ENCODE measurements around the gene AMZ1. TPM values are rescaled to one million over a fixed set of nuclear protein-coding genes. Genes with fewer than 3 reads are reported as not detected.
"Not testable (repeated sequence)": the region's sequence is repeated elsewhere in the genome, so short reads cannot be mapped to it uniquely, and the experiment has no call there.

The AMZ1 gene
- total RNA-seq, 1 experiment from 2014 or later: 0.07 TPM

GRCh38 chr7:2670720-2671391, 17.1 kb upstream of the AMZ1 start:
- no peak overlapping the region for H3K4me3 ChIP-seq (ENCODE audit: insufficient read depth, low read depth, low read length)
- DNase-seq: peak; percentile 97
- no peaks in the 10 kb centered on the region for H3K27me3 ChIP-seq (ENCODE audit: control insufficient read depth, insufficient read depth, low read length)
- H3K36me3 ChIP-seq (replicated peaks; ENCODE audit: control insufficient read depth, insufficient read depth, low read length): no peaks in the 10 kb centered on the region

GRCh38 chr7:2673214-2673613, 14.8 kb upstream of the AMZ1 start:
- DNase-seq: not testable (repeated sequence)

GRCh38 chr7:2673934-2674333, 14.1 kb upstream of the AMZ1 start:
- H3K27me3 ChIP-seq (ENCODE audit: control insufficient read depth, insufficient read depth, low read length): no peaks in the 10 kb centered on the region
- no peak overlapping the region for H3K4me3 ChIP-seq (ENCODE audit: insufficient read depth, low read depth, low read length)
- DNase-seq: no peak
- H3K36me3 ChIP-seq (replicated peaks; ENCODE audit: control insufficient read depth, insufficient read depth, low read length): no peaks in the 10 kb centered on the region

More at GRCh38 chr7:2673214-2673613, 14.8 kb upstream of the AMZ1 start:
- not testable (repeated sequence) for H3K27me3 ChIP-seq (ENCODE audit: control insufficient read depth, insufficient read depth, low read length); H3K4me3 ChIP-seq (ENCODE audit: insufficient read depth, low read depth, low read length); H3K36me3 ChIP-seq (replicated peaks; ENCODE audit: control insufficient read depth, insufficient read depth, low read length)

GRCh38 chr7:2675256-2675764, 12.7 kb upstream of the AMZ1 start:
- Histone ChIP-seq H3K4me3 (ENCODE audit: insufficient read depth, low read depth, low read length) (no peak overlapping the region), H3K27me3 (ENCODE audit: control insufficient read depth, insufficient read depth, low read length) (no peaks in the 10 kb centered on the region), H3K36me3 (replicated peaks; ENCODE audit: control insufficient read depth, insufficient read depth, low read length) (no peaks in the 10 kb centered on the region)
- no peak for DNase-seq

DNA sequence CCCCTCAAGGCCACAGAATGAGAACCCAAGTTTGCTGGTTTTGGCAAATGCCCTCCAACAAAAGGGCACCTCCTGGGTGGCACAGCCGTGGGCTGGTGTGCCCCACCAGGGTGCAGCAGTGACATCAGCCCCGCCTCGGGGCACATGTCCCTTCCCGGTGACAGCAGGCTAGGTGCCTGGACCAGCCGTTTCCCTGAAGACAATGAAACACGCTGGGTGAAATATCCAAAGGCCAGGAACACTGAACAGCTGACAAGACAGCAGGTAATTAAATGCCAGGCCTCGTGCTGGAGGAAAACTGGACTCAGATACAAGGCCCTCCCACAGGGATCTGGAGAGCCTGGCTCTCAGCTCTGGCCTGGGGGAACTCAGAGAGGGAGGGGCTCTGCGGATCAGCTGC, 11.4 kb upstream of the AMZ1 start:
- H3K4me3 ChIP-seq (ENCODE audit: insufficient read depth, low read depth, low read length); H3K27me3 ChIP-seq (ENCODE audit: control insufficient read depth, insufficient read depth, low read length); H3K36me3 ChIP-seq (replicated peaks; ENCODE audit: control insufficient read depth, insufficient read depth, low read length); DNase-seq: not testable (repeated sequence)

DNA sequence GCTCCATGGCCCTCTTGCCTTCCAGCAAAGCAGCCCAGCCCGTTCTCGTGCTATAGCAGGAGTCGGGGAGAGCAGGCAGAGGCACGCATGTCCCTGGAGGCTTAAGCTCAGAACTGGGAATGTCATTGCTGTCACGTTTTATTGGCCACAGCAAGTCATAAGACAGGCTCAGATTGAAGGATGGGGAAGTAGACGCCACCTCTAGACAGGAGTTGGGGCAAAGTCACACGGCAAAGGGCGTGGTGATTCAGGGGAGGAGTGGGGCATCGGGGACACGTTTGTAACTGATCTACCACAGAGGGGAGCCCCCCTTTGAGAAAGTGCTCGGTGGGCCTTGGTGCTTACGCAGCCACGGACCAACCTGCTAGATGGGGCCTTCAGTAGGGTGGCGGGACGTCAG, 9.5 kb upstream of the AMZ1 start:
- not testable (repeated sequence) for H3K4me3 ChIP-seq (ENCODE audit: insufficient read depth, low read depth, low read length); H3K27me3 ChIP-seq (ENCODE audit: control insufficient read depth, insufficient read depth, low read length); H3K36me3 ChIP-seq (replicated peaks; ENCODE audit: control insufficient read depth, insufficient read depth, low read length); DNase-seq

DNA sequence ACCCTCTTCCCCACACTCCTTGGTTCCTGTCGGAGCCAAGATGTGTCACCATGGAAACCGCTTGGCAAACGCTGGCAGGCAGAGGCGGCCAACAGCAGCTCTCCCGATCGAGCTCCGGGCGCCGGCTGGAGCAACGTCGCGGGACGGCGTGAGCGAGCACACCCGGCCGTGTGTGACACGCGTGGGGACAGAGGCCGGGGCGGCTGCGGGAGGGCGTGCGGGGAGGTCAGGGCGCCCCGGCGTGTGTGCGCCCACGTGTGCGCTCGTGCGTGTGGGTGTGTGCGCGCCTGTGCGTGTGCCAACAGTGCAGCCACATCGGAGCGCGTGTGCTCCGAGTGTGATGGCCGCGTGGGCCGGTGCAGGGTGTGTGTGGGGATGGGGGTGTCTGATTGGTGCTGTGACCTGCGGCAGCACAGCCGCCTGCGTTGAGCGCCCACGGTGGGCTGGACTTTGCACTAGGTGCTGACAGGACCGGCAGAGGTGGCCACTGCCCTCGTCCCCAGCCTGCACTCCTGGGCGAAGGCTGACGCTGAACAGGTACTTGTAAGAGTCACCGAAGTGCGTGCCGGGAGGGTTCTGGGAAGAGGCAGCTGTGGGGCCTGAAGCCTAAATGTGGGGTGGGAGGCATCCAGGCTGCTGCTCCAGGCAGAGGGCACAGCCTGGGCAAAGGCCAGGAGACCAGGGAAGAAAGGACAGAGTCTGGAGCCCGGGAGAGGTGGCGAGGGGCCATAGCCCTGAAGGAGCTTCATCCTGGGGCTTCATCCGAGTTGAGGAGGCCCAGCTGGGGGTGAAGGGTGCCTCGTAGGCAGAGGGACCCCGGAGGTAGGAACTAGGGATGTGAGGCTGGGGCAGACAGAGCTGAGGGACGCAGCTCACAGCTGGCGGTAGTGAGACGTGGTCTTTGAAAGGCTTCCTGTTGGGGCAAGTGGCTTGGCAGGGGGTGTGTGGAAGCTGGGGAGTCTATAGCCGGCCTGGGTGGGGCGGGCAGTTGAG, 8.6 kb upstream of the AMZ1 start:
- not testable (repeated sequence) for H3K36me3 ChIP-seq (replicated peaks; ENCODE audit: control insufficient read depth, insufficient read depth, low read length); H3K27me3 ChIP-seq (ENCODE audit: control insufficient read depth, insufficient read depth, low read length); H3K4me3 ChIP-seq (ENCODE audit: insufficient read depth, low read depth, low read length)
- DNase-seq: peak; percentile 56

DNA sequence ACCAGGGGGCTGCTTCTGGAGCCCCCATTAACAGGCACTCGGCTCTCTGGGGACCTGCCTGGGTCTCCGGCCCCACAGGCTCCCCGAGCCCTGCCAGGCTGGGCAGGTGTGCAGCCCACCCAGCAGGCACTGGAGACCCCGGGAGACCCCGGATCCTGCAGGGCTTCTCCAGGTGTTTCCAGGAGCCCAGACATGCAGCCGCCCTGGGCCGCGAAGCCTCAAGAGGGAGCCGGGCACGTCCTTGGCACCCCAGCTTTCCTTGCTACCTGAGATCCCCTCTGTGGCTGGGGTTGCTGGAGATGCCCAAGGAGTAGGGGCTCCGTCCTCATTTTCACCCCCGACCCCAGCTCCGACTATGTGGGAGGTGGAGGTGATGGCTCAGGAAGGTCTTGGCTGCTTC, 7.7 kb upstream of the AMZ1 start:
- H3K4me3 ChIP-seq (ENCODE audit: insufficient read depth, low read depth, low read length): no peak overlapping the region
- DNase-seq: peak; percentile 76
- no peaks in the 10 kb centered on the region for H3K27me3 ChIP-seq (ENCODE audit: control insufficient read depth, insufficient read depth, low read length)
- no peaks in the 10 kb centered on the region for H3K36me3 ChIP-seq (replicated peaks; ENCODE audit: control insufficient read depth, insufficient read depth, low read length)

GRCh38 chr7:2680792-2681490, 7.1 kb upstream of the AMZ1 start:
- Histone ChIP-seq H3K4me3 (ENCODE audit: insufficient read depth, low read depth, low read length) (no peak overlapping the region), H3K27me3 (ENCODE audit: control insufficient read depth, insufficient read depth, low read length) (no peaks in the 10 kb centered on the region), H3K36me3 (replicated peaks; ENCODE audit: control insufficient read depth, insufficient read depth, low read length) (no peaks in the 10 kb centered on the region)
- DNase-seq: peak; percentile 98

- Histone ChIP-seq H3K36me3 (replicated peaks; ENCODE audit: control insufficient read depth, insufficient read depth, low read length) (no peaks in the 10 kb centered on the region), H3K4me3 (ENCODE audit: insufficient read depth, low read depth, low read length) (no peak overlapping the region), H3K27me3 (ENCODE audit: control insufficient read depth, insufficient read depth, low read length) (no peaks in the 10 kb centered on the region; the same call in 1 of the 2 replicates)
- DNase-seq: peak; percentile 62
These were observed 5.8 kb upstream of the AMZ1 start for GRCh38 chr7:2681929-2682799.

GRCh38 chr7:2684501-2684900, 3.5 kb upstream of the AMZ1 start:
- DNase-seq: no peak
- Histone ChIP-seq H3K27me3 (ENCODE audit: control insufficient read depth, insufficient read depth, low read length) (peaks cover 21% of the 10 kb centered on the region), H3K36me3 (replicated peaks; ENCODE audit: control insufficient read depth, insufficient read depth, low read length) (no peaks in the 10 kb centered on the region), H3K4me3 (ENCODE audit: insufficient read depth, low read depth, low read length) (no peak overlapping the region)

- H3K36me3 ChIP-seq (replicated peaks; ENCODE audit: control insufficient read depth, insufficient read depth, low read length): no peaks in the 10 kb centered on the region
- no peak overlapping the region for H3K4me3 ChIP-seq (ENCODE audit: insufficient read depth, low read depth, low read length)
- no peak for DNase-seq
- H3K27me3 ChIP-seq (ENCODE audit: control insufficient read depth, insufficient read depth, low read length): peaks cover 25% of the 10 kb centered on the region
These were observed 1.9 kb upstream of the AMZ1 start for GRCh38 chr7:2686101-2686500.

- no peaks in the 10 kb centered on the region for H3K36me3 ChIP-seq (replicated peaks; ENCODE audit: control insufficient read depth, insufficient read depth, low read length)
- peaks cover 25% of the 10 kb centered on the region for H3K27me3 ChIP-seq (ENCODE audit: control insufficient read depth, insufficient read depth, low read length)
- H3K4me3 ChIP-seq (ENCODE audit: insufficient read depth, low read depth, low read length): no peak overlapping the region; the same call in 1 of the 2 replicates
- DNase-seq: no peak
These were observed 598 bp upstream of the AMZ1 start for GRCh38 chr7:2687338-2687869.

All from H7 (cell line).